ENCODE data around the gene RABL2B.

RABL2B gene

GRCh38 chr22:50730941-50731661 lies 52.3 kb downstream of the RABL2B start:
- no peak for ATAC-seq
- TF ChIP-seq BACH2 (CRISPR knock-in tag; IDR thresholded peaks at IDR 0.05; ENCODE audit: borderline replicate concordance) (no peak), ZC3H10 (CRISPR knock-in tag; IDR thresholded peaks at IDR 0.05) (no peak), ZFP3 (CRISPR knock-in tag; IDR thresholded peaks at IDR 0.05) (no peak), TOX (CRISPR knock-in tag; IDR thresholded peaks at IDR 0.05; ENCODE audit: borderline replicate concordance) (no peak), OSR1 (CRISPR knock-in tag; IDR thresholded peaks at IDR 0.05) (no peak), GLIS3 (CRISPR knock-in tag; IDR thresholded peaks at IDR 0.05) (no peak), ZNF70 (CRISPR knock-in tag; IDR thresholded peaks at IDR 0.05) (no peak), ZFP30 (CRISPR knock-in tag; IDR thresholded peaks at IDR 0.05) (no peak), ISL1 (CRISPR knock-in tag; IDR thresholded peaks at IDR 0.05) (no peak)
- TF ChIP-seq, protein P1, sequence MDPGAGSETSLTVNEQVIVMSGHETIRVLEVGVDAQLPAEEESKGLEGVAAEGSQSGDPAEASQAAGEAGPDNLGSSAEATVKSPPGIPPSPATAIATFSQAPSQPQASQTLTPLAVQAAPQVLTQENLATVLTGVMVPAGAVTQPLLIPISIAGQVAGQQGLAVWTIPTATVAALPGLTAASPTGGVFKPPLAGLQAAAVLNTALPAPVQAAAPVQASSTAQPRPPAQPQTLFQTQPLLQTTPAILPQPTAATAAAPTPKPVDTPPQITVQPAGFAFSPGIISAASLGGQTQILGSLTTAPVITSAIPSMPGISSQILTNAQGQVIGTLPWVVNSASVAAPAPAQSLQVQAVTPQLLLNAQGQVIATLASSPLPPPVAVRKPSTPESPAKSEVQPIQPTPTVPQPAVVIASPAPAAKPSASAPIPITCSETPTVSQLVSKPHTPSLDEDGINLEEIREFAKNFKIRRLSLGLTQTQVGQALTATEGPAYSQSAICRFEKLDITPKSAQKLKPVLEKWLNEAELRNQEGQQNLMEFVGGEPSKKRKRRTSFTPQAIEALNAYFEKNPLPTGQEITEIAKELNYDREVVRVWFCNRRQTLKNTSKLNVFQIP (CRISPR knock-in tag; IDR thresholded peaks at IDR 0.05; ENCODE audit: borderline replicate concordance, low read depth) = no peak
- TF ChIP-seq, protein P2, sequence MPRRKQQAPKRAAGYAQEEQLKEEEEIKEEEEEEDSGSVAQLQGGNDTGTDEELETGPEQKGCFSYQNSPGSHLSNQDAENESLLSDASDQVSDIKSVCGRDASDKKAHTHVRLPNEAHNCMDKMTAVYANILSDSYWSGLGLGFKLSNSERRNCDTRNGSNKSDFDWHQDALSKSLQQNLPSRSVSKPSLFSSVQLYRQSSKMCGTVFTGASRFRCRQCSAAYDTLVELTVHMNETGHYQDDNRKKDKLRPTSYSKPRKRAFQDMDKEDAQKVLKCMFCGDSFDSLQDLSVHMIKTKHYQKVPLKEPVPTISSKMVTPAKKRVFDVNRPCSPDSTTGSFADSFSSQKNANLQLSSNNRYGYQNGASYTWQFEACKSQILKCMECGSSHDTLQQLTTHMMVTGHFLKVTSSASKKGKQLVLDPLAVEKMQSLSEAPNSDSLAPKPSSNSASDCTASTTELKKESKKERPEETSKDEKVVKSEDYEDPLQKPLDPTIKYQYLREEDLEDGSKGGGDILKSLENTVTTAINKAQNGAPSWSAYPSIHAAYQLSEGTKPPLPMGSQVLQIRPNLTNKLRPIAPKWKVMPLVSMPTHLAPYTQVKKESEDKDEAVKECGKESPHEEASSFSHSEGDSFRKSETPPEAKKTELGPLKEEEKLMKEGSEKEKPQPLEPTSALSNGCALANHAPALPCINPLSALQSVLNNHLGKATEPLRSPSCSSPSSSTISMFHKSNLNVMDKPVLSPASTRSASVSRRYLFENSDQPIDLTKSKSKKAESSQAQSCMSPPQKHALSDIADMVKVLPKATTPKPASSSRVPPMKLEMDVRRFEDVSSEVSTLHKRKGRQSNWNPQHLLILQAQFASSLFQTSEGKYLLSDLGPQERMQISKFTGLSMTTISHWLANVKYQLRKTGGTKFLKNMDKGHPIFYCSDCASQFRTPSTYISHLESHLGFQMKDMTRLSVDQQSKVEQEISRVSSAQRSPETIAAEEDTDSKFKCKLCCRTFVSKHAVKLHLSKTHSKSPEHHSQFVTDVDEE (CRISPR knock-in tag; IDR thresholded peaks at IDR 0.05) = no peak

DNA sequence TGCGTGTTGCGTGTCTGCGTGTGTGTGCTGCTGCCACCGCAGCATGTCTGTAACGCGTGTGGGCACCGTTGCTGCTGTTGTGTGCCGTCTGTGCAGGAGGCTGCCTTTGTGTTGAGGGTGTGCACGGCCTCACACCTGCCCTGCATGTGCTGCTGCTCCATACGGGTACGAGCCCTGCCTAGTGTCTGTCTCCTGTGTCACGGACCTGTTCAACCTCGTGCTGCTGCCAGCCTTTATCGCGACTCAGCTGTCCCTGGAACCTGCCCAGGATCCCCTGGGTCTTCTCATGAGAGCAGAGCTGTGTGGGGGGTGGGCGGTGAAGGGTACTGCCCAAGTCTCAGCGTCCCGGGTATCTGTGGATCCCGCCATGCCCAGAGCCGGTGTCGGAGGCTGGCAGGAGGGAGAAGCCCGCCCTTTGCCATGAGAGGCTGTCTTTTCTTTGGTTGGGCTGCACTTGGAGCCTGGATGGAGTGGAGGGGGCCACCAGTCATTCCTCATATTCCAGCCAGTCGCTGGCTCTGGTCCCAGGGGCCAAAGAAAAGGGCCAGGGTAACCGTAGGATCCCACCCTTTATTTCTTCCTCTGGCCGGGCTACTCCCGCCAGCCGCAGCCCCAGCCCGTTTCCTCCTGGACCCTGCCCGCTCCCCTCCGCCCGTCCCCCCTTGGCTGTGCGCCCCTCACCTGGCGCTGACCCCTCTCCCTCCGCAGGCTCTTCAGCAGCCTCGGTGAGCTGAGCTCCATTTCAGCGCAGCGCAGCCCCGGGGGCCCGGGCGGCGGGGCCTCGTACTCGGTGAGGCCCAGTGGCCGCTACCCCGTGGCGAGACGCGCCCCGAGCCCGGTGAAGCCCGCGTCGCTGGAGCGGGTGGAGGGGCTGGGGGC lies 53.2 kb downstream of the RABL2B start:
- ATAC-seq = no peak
- no peak for TF ChIP-seq BACH2 (CRISPR knock-in tag; IDR thresholded peaks at IDR 0.05; ENCODE audit: borderline replicate concordance)
- TF ChIP-seq ARNTL (CRISPR knock-in tag; IDR thresholded peaks at IDR 0.05; ENCODE audit: borderline replicate concordance, low read depth) = no peak
- TF ChIP-seq RARB (CRISPR knock-in tag; IDR thresholded peaks at IDR 0.05) = no peak
- no peak for TF ChIP-seq SNAI2 (CRISPR knock-in tag; IDR thresholded peaks at IDR 0.05)
- no peak for TF ChIP-seq ZNF565 (CRISPR knock-in tag; conservative IDR thresholded peaks at IDR 0.05; ENCODE audit: low read depth)
- TF ChIP-seq, protein P3, sequence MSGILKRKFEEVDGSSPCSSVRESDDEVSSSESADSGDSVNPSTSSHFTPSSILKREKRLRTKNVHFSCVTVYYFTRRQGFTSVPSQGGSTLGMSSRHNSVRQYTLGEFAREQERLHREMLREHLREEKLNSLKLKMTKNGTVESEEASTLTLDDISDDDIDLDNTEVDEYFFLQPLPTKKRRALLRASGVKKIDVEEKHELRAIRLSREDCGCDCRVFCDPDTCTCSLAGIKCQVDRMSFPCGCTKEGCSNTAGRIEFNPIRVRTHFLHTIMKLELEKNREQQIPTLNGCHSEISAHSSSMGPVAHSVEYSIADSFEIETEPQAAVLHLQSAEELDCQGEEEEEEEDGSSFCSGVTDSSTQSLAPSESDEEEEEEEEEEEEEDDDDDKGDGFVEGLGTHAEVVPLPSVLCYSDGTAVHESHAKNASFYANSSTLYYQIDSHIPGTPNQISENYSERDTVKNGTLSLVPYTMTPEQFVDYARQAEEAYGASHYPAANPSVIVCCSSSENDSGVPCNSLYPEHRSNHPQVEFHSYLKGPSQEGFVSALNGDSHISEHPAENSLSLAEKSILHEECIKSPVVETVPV (CRISPR knock-in tag; IDR thresholded peaks at IDR 0.05) = no peak
- no peak for TF ChIP-seq PPARA (CRISPR knock-in tag; IDR thresholded peaks at IDR 0.05; ENCODE audit: borderline replicate concordance)
- no peak for TF ChIP-seq OSR1 (CRISPR knock-in tag; IDR thresholded peaks at IDR 0.05)
- TF ChIP-seq ZFP3 (CRISPR knock-in tag; IDR thresholded peaks at IDR 0.05) = no peak
- no peak for TF ChIP-seq ZNF8 (CRISPR knock-in tag; IDR thresholded peaks at IDR 0.05)
- TF ChIP-seq, protein P2 (CRISPR knock-in tag; IDR thresholded peaks at IDR 0.05) = no peak
- TF ChIP-seq ISL1 (CRISPR knock-in tag; IDR thresholded peaks at IDR 0.05) = no peak
- no peak for TF ChIP-seq TCF4 (CRISPR knock-in tag; IDR thresholded peaks at IDR 0.05; ENCODE audit: borderline replicate concordance)
- TF ChIP-seq ZFP30 (CRISPR knock-in tag; IDR thresholded peaks at IDR 0.05) = no peak

Measured in SK-N-SH treated with all-trans-retinoic acid at 6 μM for 48 hours (cell line).